ENCODE measurements around the gene CHST6.
"Not testable (repeated sequence)": the region's sequence is repeated elsewhere in the genome, so short reads cannot be mapped to it uniquely, and the experiment has no call there.

The CHST6 gene

GRCh38 chr16:75433732-75434413 is 61.4 kb downstream of the CHST6 start:
- Histone ChIP-seq H3K27me3 (ENCODE audit: control insufficient read depth, insufficient read depth, low read length) (no peaks in the 10 kb centered on the region), H3K4me3 (ENCODE audit: low read depth, low read length) (peak overlapping the region; percentile 96), H3K36me3 (ENCODE audit: control insufficient read depth, insufficient read depth, low read length) (no peaks in the 10 kb centered on the region), H3K4me1 (no peaks in the 10 kb centered on the region), H2AFZ (peak overlapping the region; percentile 96), H3K4me2 (ENCODE audit: low read length) (peak overlapping the region; percentile 98), H3K9ac (no peak overlapping the region), H3K79me2 (peaks cover 14% of the 10 kb centered on the region), H3K27ac (peak overlapping the region; percentile 79), H3K9me3 (ENCODE audit: control insufficient read depth, low read length) (no peaks in the 10 kb centered on the region)
- no peak for TF ChIP-seq CTCF (IDR thresholded peaks at IDR 0.05)

GRCh38 chr16:75432828-75433731 is 62.2 kb downstream of the CHST6 start, which contains the start of gene CFDP1:
TSS of gene CFDP1 (minus strand) at chr16:75433503. CDS start at chr16:75433352, 151 bp downstream.
- no peak for TF ChIP-seq CTCF (IDR thresholded peaks at IDR 0.05)
- Histone ChIP-seq H2AFZ (peak within 1 kb of the TSS; percentile 96), H3K4me3 (ENCODE audit: low read depth, low read length) (peak within 1 kb of the TSS; percentile 96), H3K36me3 (ENCODE audit: control insufficient read depth, insufficient read depth, low read length) (no peaks in the 10 kb centered on the region), H3K4me1 (no peaks in the 10 kb centered on the region), H3K9ac (no peak within 1 kb of the TSS), H3K4me2 (ENCODE audit: low read length) (peak within 1 kb of the TSS; percentile 98), H3K27ac (peak within 1 kb of the TSS; percentile 79), H3K79me2 (peaks cover 14% of the 10 kb centered on the region), H3K9me3 (ENCODE audit: control insufficient read depth, low read length) (no peaks in the 10 kb centered on the region), H3K27me3 (ENCODE audit: control insufficient read depth, insufficient read depth, low read length) (no peaks in the 10 kb centered on the region)

GRCh38 chr16:75429621-75430403 is 65.4 kb downstream of the CHST6 start:
- Histone ChIP-seq H3K27ac (no peak overlapping the region), H3K4me1 (no peaks in the 10 kb centered on the region), H3K4me2 (ENCODE audit: low read length) (no peak overlapping the region), H3K27me3 (ENCODE audit: control insufficient read depth, insufficient read depth, low read length) (no peaks in the 10 kb centered on the region), H3K36me3 (ENCODE audit: control insufficient read depth, insufficient read depth, low read length) (no peaks in the 10 kb centered on the region), H3K9ac (no peak overlapping the region), H3K79me2 (peaks cover 14% of the 10 kb centered on the region), H3K4me3 (ENCODE audit: low read depth, low read length) (no peak overlapping the region), H3K9me3 (ENCODE audit: control insufficient read depth, low read length) (no peaks in the 10 kb centered on the region), H2AFZ (no peak overlapping the region)
- TF ChIP-seq CTCF (IDR thresholded peaks at IDR 0.05), result no peak

- not testable (repeated sequence) for H3K9me3 ChIP-seq (ENCODE audit: control insufficient read depth, low read length); H3K27me3 ChIP-seq (ENCODE audit: control insufficient read depth, insufficient read depth, low read length); H2AFZ ChIP-seq; H3K4me3 ChIP-seq (ENCODE audit: low read depth, low read length); H3K4me2 ChIP-seq (ENCODE audit: low read length); H3K36me3 ChIP-seq (ENCODE audit: control insufficient read depth, insufficient read depth, low read length); H3K4me1 ChIP-seq; H3K27ac ChIP-seq; H3K9ac ChIP-seq
- H3K79me2 ChIP-seq, result peaks cover 18% of the 10 kb centered on the region
Measured at GRCh38 chr16:75426524-75426923, 68.7 kb downstream of the CHST6 start.

GRCh38 chr16:75424105-75424762 is 71.0 kb downstream of the CHST6 start:
- not testable (repeated sequence) for H3K27ac ChIP-seq; H3K4me1 ChIP-seq; H3K9me3 ChIP-seq (ENCODE audit: control insufficient read depth, low read length); H3K27me3 ChIP-seq (ENCODE audit: control insufficient read depth, insufficient read depth, low read length); H3K9ac ChIP-seq; H3K36me3 ChIP-seq (ENCODE audit: control insufficient read depth, insufficient read depth, low read length); H3K4me2 ChIP-seq (ENCODE audit: low read length); H2AFZ ChIP-seq; H3K4me3 ChIP-seq (ENCODE audit: low read depth, low read length)
- peaks cover 22% of the 10 kb centered on the region for H3K79me2 ChIP-seq
